SK-N-SH (cell line): Measurements from ENCODE around the gene PCSK2.

Source experiments
- CTCF ChIP-seq: fragments of 200-600 bp; sonication (generic); IDR thresholded peaks from 2 replicates; pipeline ENCODE4 v1.6.1; 2017; ENCODE audit warnings: antibody characterized with exemption, mild to moderate bottlenecking, moderate library complexity
- EP300 ChIP-seq, 2 experiments: IDR thresholded peaks; 2 replicates each; pipeline versions ENCODE4 v1.4.0 to v1.6.1; 2012; ENCODE audit warnings: borderline replicate concordance in 1 of 2, low read depth in 1 of 2, low read length in 1 of 2
- EZH2phosphoT487 ChIP-seq: fragments of 200-600 bp; sonication (generic); IDR thresholded peaks from 2 replicates; pipeline ENCODE4 v1.6.1; 2017; ENCODE audit warnings: low read depth, mixed run types, mild to moderate bottlenecking, antibody characterized with exemption, moderate library complexity, borderline replicate concordance
- JUND ChIP-seq: IDR thresholded peaks from 2 replicates; pipeline ENCODE4 v1.4.0; 2012
- POLR2AphosphoS5 ChIP-seq: IDR thresholded peaks from 2 replicates; pipeline ENCODE4 v1.6.1; 2012; ENCODE audit warnings: low read depth, low read length
- TAF1 ChIP-seq: IDR thresholded peaks from 2 replicates; pipeline ENCODE4 v1.6.1; 2012; ENCODE audit warnings: low read depth, mild to moderate bottlenecking, low read length, moderate library complexity, borderline replicate concordance
- TCF12 ChIP-seq: IDR thresholded peaks from 2 replicates; pipeline ENCODE4 v1.4.0; 2012

- TF ChIP-seq CTCF (no peak), EP300 (IDR thresholded peaks at IDR 0.05; ENCODE audit: borderline replicate concordance in 1 of 2, low read depth in 1 of 2, low read length in 1 of 2) (no peak), JUND (no peak), TAF1 (no peak), POLR2AphosphoS5 (no peak), EZH2phosphoT487 (no peak), TCF12 (no peak)
These were observed 229.4 kb downstream of the PCSK2 start for GRCh38 chr20:17456279-17456678.
